Stimulated activated CD4-positive, alpha-beta T cell treated with anti-CD3 and anti-CD28 coated beads, Interleukin-4, amount 100 ng/mL, for 1 hour (primary cell): Measurements from ENCODE around the gene UBQLN1.
"Not testable (repeated sequence)": the region's sequence is repeated elsewhere in the genome, so short reads cannot be mapped to it uniquely, and the experiment has no call there.

ENCODE experiments used
- DNase-seq: peaks from one replicate; pipeline ENCODE4 v3.0.0-alpha.2; 2020

The UBQLN1 gene

DNA sequence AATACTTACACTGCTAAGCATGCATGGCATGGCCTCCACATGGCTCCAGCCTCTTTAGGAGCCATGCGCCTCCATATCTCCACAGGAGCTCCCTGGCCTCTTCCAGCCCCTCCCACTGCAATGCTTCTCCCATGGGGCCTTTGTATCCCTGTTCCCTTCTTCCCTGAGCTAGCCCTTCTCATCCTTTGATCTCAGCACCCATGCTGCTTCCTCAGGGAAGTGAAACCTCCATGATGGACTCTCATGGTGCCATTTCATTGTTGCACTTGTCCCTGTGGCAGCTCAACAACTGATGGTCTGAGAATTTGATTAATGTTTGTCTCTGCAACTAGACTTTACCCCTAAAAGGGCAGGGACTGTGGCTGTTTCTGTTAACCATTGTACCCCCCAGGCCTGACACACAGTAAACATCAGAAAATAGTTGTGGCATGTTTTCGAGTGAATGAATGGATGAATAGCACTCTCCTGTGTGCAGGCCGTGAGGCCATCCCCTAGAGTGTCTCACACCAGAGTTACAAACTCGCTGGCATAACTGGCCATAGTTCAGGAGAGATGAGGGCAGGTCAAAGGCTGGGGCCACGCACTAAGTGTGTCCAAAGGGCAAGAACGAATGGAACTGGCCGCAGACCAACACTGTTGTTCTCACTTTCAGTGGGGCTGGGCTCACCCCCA, 78.2 kb downstream of the UBQLN1 start:
- no peak for DNase-seq

DNA sequence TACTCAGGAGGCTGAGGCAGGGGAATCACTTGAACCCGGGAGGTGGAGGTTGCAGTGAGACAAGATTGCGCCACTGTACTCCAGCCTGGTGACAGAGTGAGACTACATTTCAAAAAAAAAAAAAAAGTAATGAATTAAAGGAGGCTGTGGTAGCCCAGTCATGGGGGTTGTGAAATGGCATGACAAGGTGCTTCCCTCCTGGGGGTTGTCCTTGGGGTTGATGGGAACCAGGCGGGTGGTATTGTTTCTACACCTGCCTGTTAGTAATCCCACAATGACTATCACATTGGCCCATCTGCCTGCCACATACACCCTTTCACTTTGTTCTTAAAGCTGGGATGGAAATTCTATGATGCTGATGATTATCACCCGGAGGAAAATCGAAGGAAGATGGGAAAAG, 79.2 kb downstream of the UBQLN1 start:
- DNase-seq = no peak

DNA sequence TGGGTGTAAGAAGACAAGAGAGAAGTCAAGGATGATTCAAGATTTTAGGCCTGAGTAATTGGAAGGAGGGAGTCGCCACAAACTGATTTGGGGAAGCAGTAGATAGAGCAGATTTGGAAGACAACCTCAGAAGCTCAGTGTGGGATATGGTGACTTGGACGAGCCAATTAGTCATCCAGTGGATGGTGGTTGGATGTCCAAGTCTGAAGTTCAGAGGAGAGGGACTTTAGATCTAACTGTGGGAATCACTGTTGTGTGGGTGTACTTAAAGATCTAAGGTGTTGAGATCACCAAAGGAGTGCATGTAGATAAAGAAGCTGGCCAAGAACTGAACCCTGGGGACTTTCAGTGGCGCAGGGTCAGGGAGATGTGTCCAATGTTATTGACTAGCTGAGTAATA, 82.6 kb downstream of the UBQLN1 start:
- no peak for DNase-seq

DNA sequence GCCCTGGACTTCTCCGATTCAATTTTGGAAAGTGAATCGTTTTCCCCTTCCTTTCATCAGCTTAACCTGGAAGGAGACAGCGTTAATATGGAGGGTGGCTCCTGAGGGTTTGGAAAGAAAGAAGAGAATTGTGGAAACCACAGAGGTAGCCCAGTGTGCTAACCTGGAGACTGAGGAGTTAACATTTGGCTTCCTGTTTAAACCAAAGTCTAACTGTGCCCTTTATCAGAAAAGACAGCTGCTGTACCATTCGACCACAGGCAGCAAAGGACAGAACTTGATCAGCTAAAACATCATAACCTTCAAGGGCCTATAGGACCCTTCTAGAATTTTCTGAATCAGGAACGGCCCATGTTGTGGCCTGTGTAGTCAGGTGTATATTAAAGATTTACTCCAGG, 84.1 kb downstream of the UBQLN1 start:
- no peak for DNase-seq

DNA sequence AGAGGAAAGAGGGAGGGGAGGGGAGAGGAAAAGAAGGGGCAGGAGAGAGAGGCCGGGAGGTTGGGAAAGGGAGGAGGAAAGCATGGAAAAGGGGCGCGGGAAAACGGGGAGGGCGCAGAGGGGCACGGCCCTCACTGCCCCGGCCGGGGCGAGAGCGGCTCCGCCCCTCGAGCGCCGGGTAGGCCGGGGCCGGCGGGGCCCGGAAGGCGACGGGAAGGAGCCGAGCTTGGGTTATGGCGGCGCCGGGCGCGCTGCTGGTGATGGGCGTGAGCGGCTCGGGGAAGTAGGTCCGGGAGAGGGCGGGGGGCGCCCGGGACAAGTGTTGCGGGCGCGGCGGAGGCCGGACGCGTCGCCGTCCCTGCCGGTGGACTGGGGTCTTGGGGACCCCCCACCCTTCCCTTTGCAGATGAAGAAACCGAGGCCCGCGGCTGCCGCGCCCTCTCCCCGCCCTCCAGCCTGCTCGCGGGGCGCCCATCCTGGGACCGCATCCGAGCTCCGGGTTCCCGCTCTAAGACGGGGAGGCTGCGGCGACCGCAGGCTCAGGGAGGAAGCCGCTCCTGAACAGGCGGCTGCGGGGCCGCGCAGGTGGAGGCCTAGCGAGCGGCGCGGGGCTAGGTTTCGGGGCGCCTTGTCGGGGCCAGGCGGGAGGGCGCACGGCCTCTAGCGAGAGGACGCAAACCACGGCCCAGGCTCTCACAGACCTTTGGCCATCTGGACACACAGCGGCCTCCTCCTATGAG, 84.6 kb downstream of the UBQLN1 start, which contains the start of gene IDNK:
Gene IDNK (plus strand): TSS at position 205 of the 740 bp plus-strand sequence. CDS start 29 bp downstream, at position 234.
- DNase-seq = peak; percentile 64

DNA sequence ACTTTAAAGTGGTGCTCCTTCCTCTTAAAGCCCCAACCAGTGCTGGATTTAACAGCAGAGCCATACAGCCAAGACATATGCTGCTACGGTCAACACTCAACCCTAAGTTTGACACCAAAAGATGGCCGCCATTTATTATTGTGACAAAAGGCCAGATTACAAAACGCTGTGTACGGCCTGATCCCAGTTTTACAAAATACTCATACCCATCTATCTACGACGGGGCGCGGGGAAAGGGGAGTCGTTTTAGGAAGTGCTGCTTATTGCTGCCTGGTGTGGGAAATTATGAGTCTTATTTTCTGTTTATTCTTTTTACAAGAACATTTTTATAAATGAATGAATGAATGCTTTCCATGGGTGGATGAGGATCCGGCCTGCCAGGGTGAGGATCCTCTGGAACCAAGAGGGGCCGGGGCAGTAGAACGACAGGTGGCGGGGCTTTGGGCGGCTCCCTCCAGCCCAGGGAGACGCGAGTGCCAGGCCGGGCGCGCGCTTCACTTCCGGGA, 85.3 kb downstream of the UBQLN1 start:
- DNase-seq = peak; percentile 66

DNA sequence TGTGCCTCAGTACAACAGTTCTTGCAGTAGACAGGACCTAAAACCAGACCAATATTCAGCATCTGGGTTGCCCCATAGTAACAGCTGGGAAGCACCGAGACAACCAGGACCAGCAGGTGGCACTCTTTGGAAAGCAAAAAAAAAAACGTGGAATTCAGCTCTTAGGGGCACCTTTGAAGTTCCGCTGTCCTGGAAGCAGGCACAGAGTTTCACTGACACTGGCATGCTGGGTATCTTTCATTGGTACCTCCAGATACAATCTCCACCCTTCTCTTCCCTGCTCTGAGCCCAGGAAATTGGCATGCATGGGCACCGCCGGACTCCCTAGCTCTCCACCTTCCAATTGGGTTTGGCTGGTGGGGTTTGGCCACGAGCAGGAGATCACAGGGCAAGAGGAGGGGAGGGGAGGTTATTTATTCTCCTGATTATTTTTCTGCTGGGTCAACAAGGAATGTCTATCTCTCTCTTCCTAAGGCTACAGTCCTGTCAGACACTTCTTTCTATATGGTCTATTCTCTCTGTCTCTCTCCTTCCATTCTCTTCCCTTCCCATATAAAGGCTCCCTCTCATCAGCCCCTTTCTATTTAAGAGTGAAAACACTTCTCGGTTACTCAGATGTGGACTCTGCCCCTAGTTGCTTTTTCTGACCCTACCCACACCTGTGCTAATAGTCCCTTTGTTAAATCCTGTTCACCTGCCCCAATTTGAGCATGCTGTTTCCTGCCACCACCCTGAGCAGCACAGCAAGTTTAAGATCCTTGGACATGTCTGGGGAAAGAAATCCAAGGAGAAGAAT, 86.7 kb downstream of the UBQLN1 start:
- peak; percentile 36 for DNase-seq

DNA sequence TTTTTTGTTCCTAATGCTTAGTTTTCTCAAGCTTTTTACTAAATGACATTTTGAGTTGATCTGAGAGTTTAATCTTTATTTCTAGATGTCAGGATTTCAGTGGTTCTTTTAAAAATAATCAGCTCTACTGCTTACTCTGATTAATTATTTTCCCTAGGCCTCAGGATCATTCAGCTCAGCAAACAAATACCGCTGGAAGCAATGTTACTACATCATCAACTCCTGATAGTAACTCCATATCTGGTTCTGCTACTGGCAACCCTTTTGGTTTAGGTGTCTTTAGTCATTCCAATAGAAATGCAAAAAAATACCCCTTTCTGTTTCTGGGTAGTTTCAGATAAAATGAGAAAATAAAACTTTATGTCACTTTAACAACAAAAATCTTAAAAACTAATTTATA, 90.5 kb downstream of the UBQLN1 start:
- no peak for DNase-seq

DNA sequence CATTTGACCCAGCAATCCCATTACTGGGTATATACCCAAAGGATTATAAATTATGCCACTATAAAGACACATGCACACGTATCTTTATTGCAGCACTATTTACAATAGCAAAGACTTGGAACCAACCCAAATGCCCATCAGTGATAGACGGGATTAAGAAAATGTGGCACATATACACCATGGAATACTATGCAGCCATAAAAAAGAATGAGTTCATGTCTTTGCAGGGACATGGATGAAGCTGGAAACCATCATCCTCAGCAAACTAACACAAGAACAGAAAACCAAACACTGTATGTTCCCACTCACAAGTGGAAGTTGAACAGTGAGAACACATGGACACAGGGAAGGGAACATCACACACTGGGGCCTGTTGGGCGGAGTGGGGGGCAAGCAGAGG, 94.5 kb downstream of the UBQLN1 start:
- DNase-seq = not testable (repeated sequence)
